ENCODE results near the gene ZNF318.

DNA sequence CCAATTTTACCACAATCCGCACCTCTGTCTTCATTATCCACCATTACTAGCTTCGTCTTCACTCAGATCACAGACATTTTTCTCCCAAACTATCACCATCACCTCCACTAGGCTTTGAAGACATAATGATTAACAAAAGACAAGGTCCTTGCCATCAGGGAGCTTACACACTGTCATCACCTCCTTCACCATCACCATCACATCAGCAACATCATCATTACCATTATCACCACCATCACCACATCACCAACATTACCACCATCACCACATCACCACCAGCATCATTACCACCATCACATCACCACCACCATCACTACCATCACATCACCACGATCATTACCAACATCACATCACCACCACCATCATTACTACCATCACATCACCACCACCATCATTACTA lies 75.7 kb downstream of the ZNF318 start:
- TF ChIP-seq POLR2A (IDR thresholded peaks at IDR 0.05; ENCODE audit: low read length) = no peak
- TF ChIP-seq GATA1 (IDR thresholded peaks at IDR 0.05; ENCODE audit: low read depth, low read length) = no peak

Measured in erythroblast (primary cell).